Endothelial cell of umbilical vein (primary cell): ENCODE results near the gene SLC38A4.

Experiments used
- EZH2 ChIP-seq: IDR thresholded peaks from 2 replicates; pipeline ENCODE4 v1.6.1; 2012; ENCODE audit warnings: borderline replicate concordance, low read depth, mild to moderate bottlenecking, moderate library complexity, low read length, inconsistent platforms; ENCODE audit not compliant: severe bottlenecking
- FOS ChIP-seq: IDR thresholded peaks from 2 replicates; pipeline ENCODE4 v1.6.1; 2011; ENCODE audit warnings: mild to moderate bottlenecking, low read length, moderate library complexity, borderline replicate concordance; ENCODE audit not compliant: insufficient read depth
- GATA2 ChIP-seq: IDR thresholded peaks from 2 replicates; pipeline ENCODE4 v1.7.0; 2011; ENCODE audit warnings: low read depth, mild to moderate bottlenecking, moderate library complexity, mixed read lengths, low read length; ENCODE audit not compliant: insufficient read length, insufficient read depth
- JUN ChIP-seq: IDR thresholded peaks from 2 replicates; pipeline ENCODE4 v1.6.1; 2011; ENCODE audit warnings: borderline replicate concordance, low read depth; ENCODE audit not compliant: insufficient read length, insufficient read depth
- MYC ChIP-seq: IDR thresholded peaks from one replicate; pipeline ENCODE4 v1.6.1; 2011; ENCODE audit warnings: mild to moderate bottlenecking, low read depth, low read length
- POLR2A ChIP-seq: IDR thresholded peaks from 2 replicates; pipeline ENCODE4 v1.6.1; 2012; ENCODE audit warnings: low read depth, mild to moderate bottlenecking, control low read depth, low read length
- POLR2AphosphoS5 ChIP-seq: IDR thresholded peaks from 2 replicates; pipeline ENCODE4 v1.6.1; 2012; ENCODE audit warnings: low read depth, mild to moderate bottlenecking, control low read depth, low read length, moderate library complexity; ENCODE audit not compliant: insufficient read depth
- TF ChIP-seq, protein P1 (sequence below), 2 donors: IDR thresholded peaks; 1 replicate in 1 of 2; 2 replicates in 1 of 2; pipeline ENCODE4 v1.5.1; 2011; ENCODE audit warnings: low read length in 2 of 2, mild to moderate bottlenecking in 2 of 2, moderate library complexity in 2 of 2, control low read depth in 1 of 2, inconsistent platforms in 1 of 2, low read depth in 1 of 2; ENCODE audit not compliant: insufficient read depth in 1 of 2; ENCODE audit errors: extremely low read depth in 1 of 2
- TF ChIP-seq, protein P2 (sequence below): IDR thresholded peaks from 2 replicates; pipeline ENCODE4 v1.6.1; 2011; ENCODE audit not compliant: insufficient read depth, insufficient read length

DNA sequence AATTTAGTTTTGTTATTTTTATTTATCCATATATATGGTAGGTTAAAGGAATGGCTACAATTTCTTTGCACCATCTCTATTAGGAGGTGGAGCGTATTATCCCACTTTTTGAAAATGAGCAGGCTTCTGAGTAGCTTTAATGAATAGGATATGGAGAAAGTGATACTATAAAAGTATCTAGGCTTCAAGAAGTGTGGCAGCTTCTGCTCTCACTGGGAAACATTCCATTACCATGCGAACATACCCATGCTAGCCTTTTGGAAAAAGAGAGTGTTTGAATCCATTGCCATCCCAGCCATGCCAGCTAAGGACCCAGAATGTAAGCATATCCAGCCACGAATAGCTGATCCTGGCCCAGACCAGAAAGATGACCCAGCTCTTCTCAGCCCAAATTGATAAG, 107.3 kb downstream of the SLC38A4 start:
- TF ChIP-seq, protein P1, sequence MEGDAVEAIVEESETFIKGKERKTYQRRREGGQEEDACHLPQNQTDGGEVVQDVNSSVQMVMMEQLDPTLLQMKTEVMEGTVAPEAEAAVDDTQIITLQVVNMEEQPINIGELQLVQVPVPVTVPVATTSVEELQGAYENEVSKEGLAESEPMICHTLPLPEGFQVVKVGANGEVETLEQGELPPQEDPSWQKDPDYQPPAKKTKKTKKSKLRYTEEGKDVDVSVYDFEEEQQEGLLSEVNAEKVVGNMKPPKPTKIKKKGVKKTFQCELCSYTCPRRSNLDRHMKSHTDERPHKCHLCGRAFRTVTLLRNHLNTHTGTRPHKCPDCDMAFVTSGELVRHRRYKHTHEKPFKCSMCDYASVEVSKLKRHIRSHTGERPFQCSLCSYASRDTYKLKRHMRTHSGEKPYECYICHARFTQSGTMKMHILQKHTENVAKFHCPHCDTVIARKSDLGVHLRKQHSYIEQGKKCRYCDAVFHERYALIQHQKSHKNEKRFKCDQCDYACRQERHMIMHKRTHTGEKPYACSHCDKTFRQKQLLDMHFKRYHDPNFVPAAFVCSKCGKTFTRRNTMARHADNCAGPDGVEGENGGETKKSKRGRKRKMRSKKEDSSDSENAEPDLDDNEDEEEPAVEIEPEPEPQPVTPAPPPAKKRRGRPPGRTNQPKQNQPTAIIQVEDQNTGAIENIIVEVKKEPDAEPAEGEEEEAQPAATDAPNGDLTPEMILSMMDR (IDR thresholded peaks at IDR 0.05; ENCODE audit: extremely low read depth in 1 of 2, insufficient read depth in 1 of 2, low read depth in 1 of 2, low read length in 2 of 2), result no peak
- TF ChIP-seq POLR2A (no peak), MYC (no peak), POLR2AphosphoS5 (no peak), JUN (no peak), FOS (no peak), EZH2 (no peak), GATA2 (no peak)
- TF ChIP-seq, protein P2, sequence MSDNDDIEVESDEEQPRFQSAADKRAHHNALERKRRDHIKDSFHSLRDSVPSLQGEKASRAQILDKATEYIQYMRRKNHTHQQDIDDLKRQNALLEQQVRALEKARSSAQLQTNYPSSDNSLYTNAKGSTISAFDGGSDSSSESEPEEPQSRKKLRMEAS, result no peak
